Trophoblast cell (in vitro differentiated cells and primary cell): Measurements from ENCODE around the gene CENPT.

Source experiments
- DNase-seq, 2 donors: peaks; one replicate each; pipeline ENCODE4 v3.0.0-alpha.2; 2016
- H2AFZ ChIP-seq: 2 replicates; pipeline ENCODE4 v1.6.1; 2013; ENCODE audit warnings: low read length, moderate library complexity, mild to moderate bottlenecking; ENCODE audit not compliant: insufficient read depth, poor library complexity
- H2AK5ac ChIP-seq: 2 replicates; pipeline ENCODE4 v1.6.1; 2013; ENCODE audit warnings: mild to moderate bottlenecking, low read length
- H2BK120ac ChIP-seq: 2 replicates; pipeline ENCODE4 v1.6.1; 2013; ENCODE audit warnings: low read length, mild to moderate bottlenecking, moderate library complexity; ENCODE audit not compliant: insufficient read depth, poor library complexity
- H2BK12ac ChIP-seq: 2 replicates; pipeline ENCODE4 v1.6.1; 2013; ENCODE audit warnings: mild to moderate bottlenecking, low read length, moderate library complexity
- H2BK5ac ChIP-seq: 2 replicates; pipeline ENCODE4 v1.6.1; 2013; ENCODE audit warnings: low read length, low read depth, moderate library complexity, mild to moderate bottlenecking; ENCODE audit not compliant: poor library complexity
- H3K14ac ChIP-seq: 2 replicates; pipeline ENCODE4 v1.6.1; 2013; ENCODE audit warnings: mild to moderate bottlenecking, low read length
- H3K18ac ChIP-seq: 2 replicates; pipeline ENCODE4 v1.6.1; 2013; ENCODE audit warnings: mild to moderate bottlenecking, low read length
- H3K23ac ChIP-seq: 2 replicates; pipeline ENCODE4 v1.6.1; 2013; ENCODE audit warnings: low read length
- H3K27ac ChIP-seq: 2 replicates; pipeline ENCODE4 v1.5.1; 2013; ENCODE audit warnings: low read depth, mild to moderate bottlenecking, inconsistent platforms, low read length, moderate library complexity
- H3K27me3 ChIP-seq: 2 replicates; pipeline ENCODE4 v1.6.1; 2013; ENCODE audit warnings: inconsistent platforms, mild to moderate bottlenecking, low read length, moderate library complexity; ENCODE audit not compliant: insufficient read depth
- H3K36me3 ChIP-seq, 2 experiments: 1 replicate in 1 of 2; 2 replicates in 1 of 2; pipeline ENCODE4 v1.6.1; 2013; ENCODE audit warnings: low read length in 2 of 2, mild to moderate bottlenecking in 2 of 2, moderate library complexity in 1 of 2; ENCODE audit not compliant: insufficient read depth in 2 of 2, control insufficient read depth in 1 of 2
- H3K4ac ChIP-seq: 2 replicates; pipeline ENCODE4 v1.6.1; 2013; ENCODE audit warnings: low read depth, mild to moderate bottlenecking, low read length, moderate library complexity
- H3K4me1 ChIP-seq, 2 experiments: 1 replicate in 1 of 2; 2 replicates in 1 of 2; pipeline ENCODE4 v1.6.1; 2013; ENCODE audit warnings: low read length in 2 of 2, mild to moderate bottlenecking in 2 of 2, moderate library complexity in 1 of 2; ENCODE audit not compliant: insufficient read depth in 2 of 2, control insufficient read depth in 1 of 2
- H3K4me2 ChIP-seq: 2 replicates; pipeline ENCODE4 v1.6.1; 2013; ENCODE audit warnings: inconsistent platforms, mild to moderate bottlenecking, low read length, moderate library complexity
- H3K4me3 ChIP-seq: 2 replicates; pipeline ENCODE4 v1.5.1; 2013; ENCODE audit warnings: mild to moderate bottlenecking, low read depth, low read length, inconsistent platforms
- H3K79me1 ChIP-seq: one replicate; pipeline ENCODE4 v1.6.1; 2013; ENCODE audit warnings: low read length
- H3K79me2 ChIP-seq: 2 replicates; pipeline ENCODE4 v1.6.1; 2013; ENCODE audit warnings: low read length, mild to moderate bottlenecking; ENCODE audit not compliant: control insufficient read depth, insufficient read depth, poor library complexity
- H3K9ac ChIP-seq: 2 replicates; pipeline ENCODE4 v1.6.1; 2013; ENCODE audit warnings: mild to moderate bottlenecking, low read length
- H3K9me3 ChIP-seq: 2 replicates; pipeline ENCODE4 v1.6.1; 2013; ENCODE audit warnings: low read depth, mild to moderate bottlenecking, control low read depth, inconsistent platforms, low read length; ENCODE audit not compliant: insufficient read depth
- H4K12ac ChIP-seq: 2 replicates; pipeline ENCODE4 v1.6.1; 2013; ENCODE audit warnings: low read depth, mild to moderate bottlenecking, low read length, moderate library complexity
- H4K8ac ChIP-seq: 2 replicates; pipeline ENCODE4 v1.6.1; 2013; ENCODE audit warnings: low read depth, mild to moderate bottlenecking, low read length, moderate library complexity
- H4K91ac ChIP-seq: one replicate; pipeline ENCODE4 v1.6.1; 2013; ENCODE audit warnings: low read depth, mild to moderate bottlenecking, low read length, moderate library complexity
- WGBS: extraction: QIAGEN DNeasy Blood & Tissue Kit; methylation state at CpG from one replicate; pipeline ENCODE4 v1.1.7; 2013; ENCODE audit warnings: missing lambda C conversion rate; ENCODE audit not compliant: insufficient read length, insufficient coverage; ENCODE audit errors: extremely low coverage; 5-methylcytosine and 5-hydroxymethylcytosine counted together

CENPT gene

GRCh38 chr16:67874372-67874771 is 26.9 kb upstream of the CENPT start:
- Histone ChIP-seq H2BK5ac (no peak overlapping the region), H3K79me2 (peaks cover 12% of the 10 kb centered on the region)
- no CpG with 5 or more reads among the region's 3 CpGs for WGBS

GRCh38 chr16:67873435-67874370 is 26.2 kb upstream of the CENPT start:
- H3K4me2 ChIP-seq = peak overlapping the region; percentile 92
- H3K14ac ChIP-seq = peak overlapping the region; percentile 87
- H3K9me3 ChIP-seq = peaks cover 2% of the 10 kb centered on the region
- no CpG with 5 or more reads among the region's 23 CpGs for WGBS
- peak overlapping the region; percentile 78 for H3K4ac ChIP-seq
- peaks cover 47 to 63% of the 10 kb centered on the region in 2 experiments for H3K36me3 ChIP-seq
- DNase-seq = no peak
- H3K4me3 ChIP-seq = peak overlapping the region; percentile 94
- peak overlapping the region; percentile 63 for H4K12ac ChIP-seq
- peak overlapping the region; percentile 33 for H2BK5ac ChIP-seq
- H3K79me1 ChIP-seq = peaks cover 4% of the 10 kb centered on the region
- peak overlapping the region; percentile 86 for H4K91ac ChIP-seq
- peaks cover 3 to 8% of the 10 kb centered on the region in 2 experiments for H3K4me1 ChIP-seq
- no peak overlapping the region for H2BK12ac ChIP-seq
- peak overlapping the region; percentile 93 for H3K9ac ChIP-seq
- H3K18ac ChIP-seq = peak overlapping the region; percentile 53
- H3K27me3 ChIP-seq = no peaks in the 10 kb centered on the region
- no peak overlapping the region for H3K23ac ChIP-seq
- peak overlapping the region; percentile 37 for H2BK120ac ChIP-seq
- H2AFZ ChIP-seq = peak overlapping the region; percentile 51
- H4K8ac ChIP-seq = peak overlapping the region; percentile 95
- H3K27ac ChIP-seq = no peak overlapping the region
- no peak overlapping the region for H2AK5ac ChIP-seq
- peaks cover 12% of the 10 kb centered on the region for H3K79me2 ChIP-seq

More at GRCh38 chr16:67874372-67874771, 26.9 kb upstream of the CENPT start:
- H2AK5ac ChIP-seq = no peak overlapping the region
- no peak overlapping the region for H3K14ac ChIP-seq
- H4K12ac ChIP-seq = no peak overlapping the region
- peaks cover 3 to 8% of the 10 kb centered on the region in 2 experiments for H3K4me1 ChIP-seq
- no peak overlapping the region for H3K18ac ChIP-seq
- no peaks in the 10 kb centered on the region for H3K27me3 ChIP-seq
- H3K79me1 ChIP-seq = peaks cover 4% of the 10 kb centered on the region
- H2BK120ac ChIP-seq = no peak overlapping the region
- no peak overlapping the region for H3K27ac ChIP-seq
- H2BK12ac ChIP-seq = no peak overlapping the region
- H3K4ac ChIP-seq = peak overlapping the region; percentile 78
- H4K91ac ChIP-seq = no peak overlapping the region
- no peak overlapping the region for H4K8ac ChIP-seq
- H3K9ac ChIP-seq = no peak overlapping the region
- peaks cover 51 to 64% of the 10 kb centered on the region in 2 experiments for H3K36me3 ChIP-seq
- H3K4me2 ChIP-seq = peak overlapping the region; percentile 92
- no peak overlapping the region for H3K4me3 ChIP-seq
- DNase-seq = no peak
- H3K9me3 ChIP-seq = peaks cover 2% of the 10 kb centered on the region
- H2AFZ ChIP-seq = no peak overlapping the region
- no peak overlapping the region for H3K23ac ChIP-seq

- peak within 1 kb of the TSS; percentile 78 for H3K4ac ChIP-seq
- no CpG with 5 or more reads among the region's 72 CpGs for WGBS
Observed at GRCh38 chr16:67872631-67873434, 25.3 kb upstream of the CENPT start, which contains the start of gene EDC4. EDC4 (plus strand) TSS chr16:67873052; CDS start chr16:67873262, 210 bp downstream.

GRCh38 chr16:67872131-67872630 is 24.7 kb upstream of the CENPT start:
- H3K14ac ChIP-seq = no peak overlapping the region
- H4K8ac ChIP-seq = no peak overlapping the region
- no peak overlapping the region for H3K18ac ChIP-seq
- peaks cover 4% of the 10 kb centered on the region for H3K79me1 ChIP-seq
- no peak overlapping the region for H2AFZ ChIP-seq
- H3K4me3 ChIP-seq = no peak overlapping the region
- H3K36me3 ChIP-seq = peaks cover 45 to 62% of the 10 kb centered on the region in 2 experiments
- no CpG with 5 or more reads among the region's 2 CpGs for WGBS
- no peak overlapping the region for H2BK120ac ChIP-seq
- no peak overlapping the region for H3K9ac ChIP-seq
- H2BK12ac ChIP-seq = no peak overlapping the region
- no peaks in the 10 kb centered on the region for H3K27me3 ChIP-seq
- H4K12ac ChIP-seq = no peak overlapping the region
- peak overlapping the region; percentile 92 for H3K4me2 ChIP-seq
- peaks cover 3 to 8% of the 10 kb centered on the region in 2 experiments for H3K4me1 ChIP-seq
- H4K91ac ChIP-seq = no peak overlapping the region
- no peak overlapping the region for H2AK5ac ChIP-seq
- H3K9me3 ChIP-seq = peaks cover 2% of the 10 kb centered on the region
- H3K23ac ChIP-seq = no peak overlapping the region
- H3K79me2 ChIP-seq = peaks cover 12% of the 10 kb centered on the region
- H3K27ac ChIP-seq = peak overlapping the region; percentile 0
- H3K4ac ChIP-seq = no peak overlapping the region
- no peak overlapping the region for H2BK5ac ChIP-seq
- DNase-seq = no peak

More at GRCh38 chr16:67872631-67873434, 25.3 kb upstream of the CENPT start, which contains the start of gene EDC4:
- Histone ChIP-seq H3K79me2 (peaks cover 12% of the 10 kb centered on the region), H2AFZ (peak within 1 kb of the TSS; percentile 51), H4K91ac (peak within 1 kb of the TSS; percentile 86), H2AK5ac (peak within 1 kb of the TSS; percentile 16), H3K4me1 (peaks cover 3 to 8% of the 10 kb centered on the region in 2 experiments), H3K14ac (peak within 1 kb of the TSS; percentile 87), H3K23ac (no peak within 1 kb of the TSS), H3K18ac (peak within 1 kb of the TSS; percentile 53), H4K8ac (peak within 1 kb of the TSS; percentile 95), H2BK5ac (peak within 1 kb of the TSS; percentile 33), H3K27ac (peak within 1 kb of the TSS; percentile 12), H3K4me2 (peak within 1 kb of the TSS; percentile 92), H3K79me1 (peaks cover 4% of the 10 kb centered on the region), H3K27me3 (no peaks in the 10 kb centered on the region), H3K9me3 (peaks cover 2% of the 10 kb centered on the region), H2BK120ac (peak within 1 kb of the TSS; percentile 37), H2BK12ac (no peak within 1 kb of the TSS), H3K4me3 (peak within 1 kb of the TSS; percentile 94), H3K9ac (peak within 1 kb of the TSS; percentile 93), H4K12ac (peak within 1 kb of the TSS; percentile 63), H3K36me3 (peaks cover 46 to 63% of the 10 kb centered on the region in 2 experiments)
- peak; percentile 81 to 89 for DNase-seq
